GM19468 (cell line): ENCODE results near the gene PGF.

Experiments used
- ATAC-seq: cut with Tn5 transposase; IDR thresholded peaks from one replicate; pipeline ENCODE4 v1.9.1; 2021; ENCODE audit warnings: mild to moderate bottlenecking, moderate library complexity, moderate number of reproducible peaks; ENCODE audit not compliant: unreplicated experiment; ENCODE audit errors: extremely low read depth

PGF gene

GRCh38 chr14:74979442-74980397, 24.3 kb upstream of the PGF start:
- ATAC-seq: no peak

GRCh38 chr14:74979029-74979428, 23.6 kb upstream of the PGF start:
- ATAC-seq: no peak

- ATAC-seq: no peak
Measured at GRCh38 chr14:74978416-74978947, 23.1 kb upstream of the PGF start.

GRCh38 chr14:74977901-74978385, 22.5 kb upstream of the PGF start:
- ATAC-seq: no peak

GRCh38 chr14:74977164-74977900, 21.9 kb upstream of the PGF start:
- ATAC-seq: no peak

- no peak for ATAC-seq
Measured at GRCh38 chr14:74976264-74977113, 21.1 kb upstream of the PGF start.

- ATAC-seq: no peak
Measured at GRCh38 chr14:74975059-74975810, 19.8 kb upstream of the PGF start.

GRCh38 chr14:74974364-74975058, 19.1 kb upstream of the PGF start:
- ATAC-seq: no peak

- no peak for ATAC-seq
Measured at GRCh38 chr14:74973905-74974363, 18.5 kb upstream of the PGF start.

GRCh38 chr14:74973003-74973653, 17.7 kb upstream of the PGF start:
- ATAC-seq: no peak

- no peak for ATAC-seq
Measured at GRCh38 chr14:74968811-74969210, 13.4 kb upstream of the PGF start.

GRCh38 chr14:74965486-74966153, 10.2 kb upstream of the PGF start:
- no peak for ATAC-seq

- ATAC-seq: no peak
Measured at GRCh38 chr14:74964787-74965485, 9.5 kb upstream of the PGF start.

GRCh38 chr14:74963705-74964271, 8.4 kb upstream of the PGF start:
- ATAC-seq: no peak

GRCh38 chr14:74963178-74963704, 7.8 kb upstream of the PGF start:
- ATAC-seq: no peak

- ATAC-seq: no peak
Measured at GRCh38 chr14:74962493-74962892, 7.1 kb upstream of the PGF start.
